ENCODE measurements around the gene PARD3B.

- TF ChIP-seq POLR2A (IDR thresholded peaks at IDR 0.05; ENCODE audit: low read depth, low read length) (no peak), POLR2AphosphoS5 (IDR thresholded peaks at IDR 0.05; ENCODE audit: low read depth, low read length) (no peak), TAF1 (IDR thresholded peaks at IDR 0.05; ENCODE audit: borderline replicate concordance, low read depth, low read length) (no peak)
These were observed 611.2 kb downstream of the PARD3B start for GRCh38 chr2:205156457-205156856.

Measured in GM12892 (cell line).